ENCODE data around the gene PLA2G3.
"Not testable (repeated sequence)": the region's sequence is repeated elsewhere in the genome, so short reads cannot be mapped to it uniquely, and the experiment has no call there.

Gene PLA2G3

GRCh38 chr22:31100762-31101525, 39.4 kb downstream of the PLA2G3 start:
- DNase-seq, result no peak

GRCh38 chr22:31099841-31100761, 40.2 kb downstream of the PLA2G3 start:
- DNase-seq, result no peak

DNA sequence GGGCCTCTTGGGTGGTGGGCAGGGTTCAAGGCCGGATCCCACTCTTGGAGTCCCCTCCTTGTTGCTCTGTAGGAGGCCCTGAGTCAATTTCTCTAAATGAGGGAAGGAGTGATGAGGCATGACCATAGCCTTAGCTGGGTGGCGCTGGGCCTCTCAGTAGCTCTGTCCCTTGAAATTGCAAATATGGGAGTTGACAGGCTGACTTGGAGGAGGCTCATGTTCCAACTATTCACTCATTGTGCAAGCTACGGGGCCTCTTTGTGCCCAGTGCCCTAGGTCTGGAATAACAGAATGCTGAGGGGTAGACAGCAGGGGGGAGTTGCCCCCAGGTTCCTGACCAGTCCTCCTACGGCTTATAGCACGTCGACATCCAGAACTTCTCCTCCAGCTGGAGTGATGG, 40.9 kb downstream of the PLA2G3 start:
- DNase-seq, result no peak

- peak in 3 of 56 donors; percentile 25 to 53 (median 37) for DNase-seq
Measured at GRCh38 chr22:31098632-31099110, 41.6 kb downstream of the PLA2G3 start.

DNA sequence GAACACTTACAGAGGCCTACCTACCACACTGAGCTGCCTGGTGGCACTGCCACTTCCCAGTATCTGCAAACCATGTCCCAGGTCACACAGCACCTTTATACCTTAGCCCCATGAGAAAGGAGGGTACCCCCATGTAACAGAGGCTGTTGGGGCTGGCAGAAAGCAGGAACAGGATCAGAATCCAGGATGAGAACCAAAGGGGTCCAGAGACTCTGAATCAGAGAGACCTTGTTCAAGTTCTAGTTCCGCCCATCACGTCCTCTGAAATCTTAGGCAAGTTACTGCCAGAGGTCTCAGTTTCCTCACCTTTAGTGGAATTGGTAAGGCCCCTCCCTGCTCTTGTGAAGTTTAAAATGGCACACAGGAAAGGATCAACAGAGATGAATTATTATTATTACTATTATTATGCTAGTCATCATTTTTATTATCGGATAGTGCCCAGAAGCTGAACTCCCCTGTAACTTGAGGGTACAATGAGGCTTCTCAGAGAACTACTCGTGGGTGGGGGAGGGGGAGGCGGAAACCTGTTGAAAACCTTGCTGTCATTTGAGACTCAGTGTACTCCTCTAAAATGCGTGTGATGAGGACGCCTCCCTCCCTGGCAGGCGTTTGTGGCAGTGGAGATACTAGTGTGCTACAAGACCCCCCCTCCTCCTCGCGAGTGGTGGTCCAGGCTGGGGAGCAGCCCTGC, 42.2 kb downstream of the PLA2G3 start:
- no peak for DNase-seq

GRCh38 chr22:31097539-31097938, 42.8 kb downstream of the PLA2G3 start:
- DNase-seq, result not testable (repeated sequence)

- DNase-seq, result no peak
Measured at GRCh38 chr22:31096657-31097279, 43.5 kb downstream of the PLA2G3 start.

GRCh38 chr22:31095637-31096249, 44.6 kb downstream of the PLA2G3 start:
- DNase-seq, result no peak

GRCh38 chr22:31094741-31095140, 45.6 kb downstream of the PLA2G3 start:
- no peak for DNase-seq

GRCh38 chr22:31094021-31094551, 46.2 kb downstream of the PLA2G3 start:
- peak in 32 of 56 donors; percentile 16 to 72 (median 43) for DNase-seq

GRCh38 chr22:31093086-31093850, 47.0 kb downstream of the PLA2G3 start:
- DNase-seq, result peak in 43 of 56 donors; percentile 8 to 78 (median 50)

DNA sequence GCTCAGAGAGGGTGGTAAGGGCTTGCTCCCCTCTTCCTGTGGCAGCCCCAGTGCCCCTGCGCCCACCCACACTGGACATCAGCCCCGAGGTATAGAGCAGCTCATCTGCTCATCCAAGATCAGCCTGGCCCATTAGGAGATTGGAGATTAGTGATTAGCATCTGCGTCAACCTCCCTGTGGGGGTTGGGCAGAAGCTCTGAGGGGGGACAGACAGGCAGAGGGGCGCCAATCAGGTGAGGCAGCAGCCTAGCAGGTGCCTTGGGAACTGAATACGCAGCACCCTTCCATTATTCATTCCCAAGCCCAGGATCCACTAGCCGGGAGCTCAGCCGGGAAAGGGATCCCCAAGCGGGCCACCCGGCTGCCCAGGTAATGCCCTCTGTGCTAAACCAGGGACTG, 48.1 kb downstream of the PLA2G3 start:
- no peak for DNase-seq

DNA sequence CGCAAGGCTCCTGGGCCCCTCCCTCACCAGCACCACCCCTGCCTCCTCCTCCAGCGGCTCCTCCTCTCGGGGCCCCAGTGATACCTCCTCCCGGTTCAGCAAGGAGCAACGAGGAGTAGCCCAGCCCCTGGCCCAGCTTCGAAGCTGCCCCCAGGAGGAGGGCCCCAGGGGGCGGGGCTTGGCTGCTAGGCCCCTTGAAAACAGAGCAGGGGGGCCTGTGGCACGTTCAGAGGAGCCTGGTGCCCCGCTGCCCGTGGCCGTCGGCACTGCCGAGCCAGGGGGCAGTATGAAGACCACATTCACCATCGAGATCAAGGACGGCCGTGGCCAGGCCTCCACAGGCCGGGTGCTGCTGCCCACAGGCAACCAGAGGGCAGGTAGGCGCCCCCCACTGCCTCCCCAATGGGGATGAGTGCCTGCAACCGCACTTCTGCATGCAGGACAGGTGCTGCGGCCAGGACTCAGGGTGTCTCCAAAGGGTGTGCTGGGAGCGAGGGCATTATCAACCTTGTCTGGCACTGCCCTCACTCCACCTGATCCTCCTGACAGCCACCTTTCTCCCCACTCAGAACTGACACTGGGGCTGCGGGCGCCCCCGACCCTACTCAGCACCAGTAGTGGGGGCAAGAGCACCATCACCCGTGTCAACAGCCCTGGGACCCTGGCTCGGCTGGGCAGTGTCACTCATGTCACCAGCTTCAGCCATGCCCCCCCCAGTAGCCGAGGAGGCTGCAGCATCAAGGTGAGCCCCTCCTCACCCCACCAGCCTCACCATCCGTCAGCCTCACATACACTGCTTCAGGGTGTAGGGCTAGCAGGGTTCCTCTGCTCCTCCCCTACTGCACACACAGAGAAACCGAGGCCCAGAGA, 49.0 kb downstream of the PLA2G3 start:
- no peak for DNase-seq

- no peak for DNase-seq
Measured at GRCh38 chr22:31090217-31091085, 49.9 kb downstream of the PLA2G3 start.

DNA sequence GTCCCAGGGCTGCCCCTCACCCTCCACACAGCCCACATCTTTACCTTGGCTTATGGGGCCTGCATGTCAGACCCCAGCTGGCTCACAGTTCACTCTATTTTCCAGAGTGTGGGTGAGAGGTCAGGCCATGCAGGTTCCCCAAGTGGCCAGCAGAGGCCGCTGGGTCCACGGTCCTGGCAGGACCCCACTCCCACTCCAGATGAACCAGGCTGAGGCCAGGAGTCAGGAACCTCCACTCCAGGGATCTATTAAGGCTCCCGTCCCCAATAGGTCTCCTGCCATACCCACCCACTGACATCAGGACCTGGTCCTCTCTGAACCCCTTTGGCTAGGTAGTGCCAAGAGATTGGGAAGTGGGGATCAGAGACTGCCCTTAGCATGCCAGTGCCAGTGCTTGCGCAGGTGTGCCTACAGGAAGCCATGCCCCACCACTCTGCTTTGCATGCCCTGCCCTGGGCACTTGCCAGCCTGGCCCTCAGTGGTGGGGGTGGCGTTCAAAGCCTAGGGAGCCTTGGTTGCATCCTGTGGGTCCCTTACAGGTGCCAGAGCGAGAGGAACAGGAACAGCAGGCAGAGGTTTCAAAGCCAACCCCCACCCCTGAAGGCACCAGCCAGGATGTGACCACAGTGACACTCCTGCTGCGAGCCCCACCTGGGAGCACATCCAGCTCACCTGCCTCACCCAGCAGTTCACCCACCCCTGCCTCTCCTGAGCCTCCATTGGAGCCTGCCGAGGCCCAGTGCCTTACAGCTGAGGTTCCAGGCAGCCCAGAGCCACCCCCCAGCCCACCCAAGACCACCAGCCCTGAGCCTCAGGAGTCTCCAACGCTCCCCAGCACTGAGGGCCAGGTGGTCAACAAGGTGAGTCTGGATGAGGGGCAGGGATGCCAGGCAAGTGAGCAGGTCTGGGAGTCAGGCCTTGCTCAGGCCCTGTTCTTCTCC, 50.9 kb downstream of the PLA2G3 start:
- DNase-seq, result peak in 26 of 56 donors; percentile 8 to 65 (median 32)

Data from amygdala (tissue), 56 donors.